ENCODE data around the gene ZPR1.

DNA sequence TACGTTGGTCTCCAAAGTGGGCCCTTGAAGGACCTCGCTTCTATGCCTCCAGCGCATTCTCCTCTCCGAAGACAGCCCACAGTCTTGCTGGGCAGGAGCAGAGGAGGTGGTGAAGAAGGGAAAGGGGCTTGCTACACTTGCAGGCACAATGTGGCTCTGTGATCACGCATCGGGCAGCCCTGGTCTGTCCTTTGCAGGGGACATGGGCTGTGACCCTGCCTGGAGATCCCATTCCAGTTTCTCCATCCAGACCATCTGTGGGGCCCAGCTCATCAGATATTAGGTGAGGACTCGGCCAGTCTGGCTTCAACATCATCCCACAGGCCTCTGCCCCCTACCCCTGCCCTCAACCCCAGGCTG, 48.8 kb upstream of the ZPR1 start:
- TF ChIP-seq EZH2phosphoT487 (IDR thresholded peaks at IDR 0.05; ENCODE audit: insufficient read depth, low read depth) (no peak), EZH2 (IDR thresholded peaks at IDR 0.05; ENCODE audit: insufficient read depth, poor library complexity, severe bottlenecking) (no peak)
